Caco-2 (cell line): ENCODE data around the gene UXS1. TPM values are rescaled to one million over a fixed set of nuclear protein-coding genes. Genes with fewer than 3 reads are reported as not detected.

ENCODE experiments used
- BruUV-seq: library from RNA; stranded (reverse); fragments of 400-500 nt; replicated peaks from 2 replicates; lab custom pipeline; 2021; lab: Mats Ljungman, UMichigan
- CTCF ChIA-PET: fragments of 300-600 bp; sonication (Branson Sonifier 250); formaldehyde crosslinking; loops from one replicate; lab custom pipeline; 2022; ENCODE audit warnings: antibody characterized with exemption; lab: Charles Lee
- POLR2A ChIA-PET: fragments of 300-600 bp; sonication (Branson Sonifier 250); formaldehyde crosslinking; loops from one replicate; lab custom pipeline; 2022; ENCODE audit warnings: antibody characterized with exemption; lab: Charles Lee
- DNase-seq, 2 experiments: peaks; one replicate each; pipeline versions ENCODE4 v3.0.0 to v3.0.0-alpha.2; 2020 to 2022
- H3K27me3 ChIP-seq: replicated peaks from 2 replicates; pipeline ENCODE4 v1.6.0; 2011; ENCODE audit warnings: low read length; ENCODE audit not compliant: control insufficient read depth, insufficient read depth
- H3K36me3 ChIP-seq: 2 replicates; pipeline ENCODE4 v1.5.1; 2011; ENCODE audit warnings: low read length; ENCODE audit not compliant: control insufficient read depth, insufficient read depth
- H3K4me1 ChIP-seq: fragments of 250-450 bp; sonication (Bioruptor Pico); 2 replicates; pipeline ENCODE4 v1.5.1; 2020; ENCODE audit warnings: mild to moderate bottlenecking
- H3K4me3 ChIP-seq: 2 replicates; pipeline ENCODE4 v1.5.1; 2011; ENCODE audit warnings: low read depth, mild to moderate bottlenecking, control low read depth, low read length
- H3K9me3 ChIP-seq: fragments of 250-450 bp; sonication (Bioruptor Pico); 2 replicates; pipeline ENCODE4 v1.5.1; 2020; ENCODE audit warnings: mild to moderate bottlenecking, moderate library complexity
- H3K27ac Mint-ChIP-seq: one replicate; pipeline ENCODE4 v1.8.0; 2022; ENCODE audit warnings: mixed read lengths; ENCODE audit not compliant: unreplicated experiment
- H3K27me3 Mint-ChIP-seq: one replicate; pipeline ENCODE4 v1.8.0; 2022; ENCODE audit warnings: mixed read lengths; ENCODE audit not compliant: insufficient read depth, unreplicated experiment
- H3K36me3 Mint-ChIP-seq: one replicate; pipeline ENCODE4 v1.8.0; 2022; ENCODE audit warnings: mild to moderate bottlenecking, mixed read lengths; ENCODE audit not compliant: insufficient read depth, unreplicated experiment
- H3K4me1 Mint-ChIP-seq: one replicate; pipeline ENCODE4 v1.8.0; 2022; ENCODE audit warnings: low read depth, mixed read lengths; ENCODE audit not compliant: unreplicated experiment
- H3K4me3 Mint-ChIP-seq: one replicate; pipeline ENCODE4 v1.8.0; 2022; ENCODE audit warnings: mild to moderate bottlenecking, moderate library complexity, mixed read lengths; ENCODE audit not compliant: unreplicated experiment
- H3K9me3 Mint-ChIP-seq: one replicate; pipeline ENCODE4 v1.8.0; 2022; ENCODE audit warnings: mixed read lengths; ENCODE audit not compliant: unreplicated experiment
- intact Hi-C: fragments of 100-400 bp; cut with micrococcal nuclease; formaldehyde crosslinking; loops from one replicate; pipeline ENCODE4 v1.10.0; 2022; ENCODE audit not compliant: unreplicated experiment
- total RNA-seq: library from RNA; stranded (reverse); gene quantifications from 2 replicates; pipeline ENCODE4 v1.2.3, GENCODE V29; 2022
- TF ChIP-seq, protein P1 (sequence below), 2 experiments: fragments of 200-600 bp in 1 of 2; IDR thresholded peaks; 1 replicate in 1 of 2; 2 replicates in 1 of 2; pipeline versions ENCODE4 v1.5.1 to v1.8.0; 2011 to 2022; ENCODE audit warnings: antibody characterized with exemption in 1 of 2, control low read depth in 1 of 2, inconsistent platforms in 1 of 2, low read depth in 1 of 2, low read length in 1 of 2, mild to moderate bottlenecking in 1 of 2, moderate library complexity in 1 of 2; ENCODE audit not compliant: insufficient read depth in 1 of 2, severe bottlenecking in 1 of 2, unreplicated experiment in 1 of 2

The UXS1 gene
- total RNA-seq, 1 experiment from 2014 or later, result 72.7 TPM

- Mint-ChIP-seq H3K27me3 (no peaks in the 10 kb centered on the region), H3K4me1 (peaks cover 43% of the 10 kb centered on the region), H3K36me3 (peaks cover 25% of the 10 kb centered on the region), H3K27ac (no peak overlapping the region), H3K4me3 (no peak overlapping the region), H3K9me3 (no peaks in the 10 kb centered on the region)
- no peaks in the 10 kb centered on the region for H3K27me3 ChIP-seq
- TF ChIP-seq, protein P1, sequence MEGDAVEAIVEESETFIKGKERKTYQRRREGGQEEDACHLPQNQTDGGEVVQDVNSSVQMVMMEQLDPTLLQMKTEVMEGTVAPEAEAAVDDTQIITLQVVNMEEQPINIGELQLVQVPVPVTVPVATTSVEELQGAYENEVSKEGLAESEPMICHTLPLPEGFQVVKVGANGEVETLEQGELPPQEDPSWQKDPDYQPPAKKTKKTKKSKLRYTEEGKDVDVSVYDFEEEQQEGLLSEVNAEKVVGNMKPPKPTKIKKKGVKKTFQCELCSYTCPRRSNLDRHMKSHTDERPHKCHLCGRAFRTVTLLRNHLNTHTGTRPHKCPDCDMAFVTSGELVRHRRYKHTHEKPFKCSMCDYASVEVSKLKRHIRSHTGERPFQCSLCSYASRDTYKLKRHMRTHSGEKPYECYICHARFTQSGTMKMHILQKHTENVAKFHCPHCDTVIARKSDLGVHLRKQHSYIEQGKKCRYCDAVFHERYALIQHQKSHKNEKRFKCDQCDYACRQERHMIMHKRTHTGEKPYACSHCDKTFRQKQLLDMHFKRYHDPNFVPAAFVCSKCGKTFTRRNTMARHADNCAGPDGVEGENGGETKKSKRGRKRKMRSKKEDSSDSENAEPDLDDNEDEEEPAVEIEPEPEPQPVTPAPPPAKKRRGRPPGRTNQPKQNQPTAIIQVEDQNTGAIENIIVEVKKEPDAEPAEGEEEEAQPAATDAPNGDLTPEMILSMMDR (IDR thresholded peaks at IDR 0.05; ENCODE audit: insufficient read depth in 1 of 2, low read depth in 1 of 2, low read length in 1 of 2, severe bottlenecking in 1 of 2, unreplicated experiment in 1 of 2), result peak in 1 of 2 experiments; percentile 14
- no peaks in the 10 kb centered on the region for H3K9me3 ChIP-seq
- no peak overlapping the region for H3K4me3 ChIP-seq
- H3K36me3 ChIP-seq, result peaks cover 3% of the 10 kb centered on the region
- CTCF ChIA-PET, result interaction anchor here (1.0 to 1.1 kb wide), 2 partner anchors 28 to 61 kb away, joined by 3 to 5 read pairs; no protein-coding TSS in a partner anchor
- H3K4me1 ChIP-seq, result peaks cover 60% of the 10 kb centered on the region
- POLR2A ChIA-PET, result no interaction called here
- peak in 1 of 2 experiments; percentile 21 for DNase-seq
- intact Hi-C loops, result no loop called here
- no TSS peak for BruUV-seq
These were observed 29.1 kb downstream of the UXS1 start for GRCh38 chr2:106165029-106165428.

GRCh38 chr2:106163948-106164545 is 30.1 kb downstream of the UXS1 start:
- Histone ChIP-seq H3K27me3 (no peaks in the 10 kb centered on the region), H3K4me1 (peaks cover 60% of the 10 kb centered on the region), H3K36me3 (peaks cover 5% of the 10 kb centered on the region), H3K9me3 (no peaks in the 10 kb centered on the region), H3K4me3 (no peak overlapping the region)
- Mint-ChIP-seq H3K4me3 (no peak overlapping the region), H3K36me3 (peaks cover 28% of the 10 kb centered on the region), H3K4me1 (peaks cover 46% of the 10 kb centered on the region), H3K27me3 (no peaks in the 10 kb centered on the region), H3K9me3 (no peaks in the 10 kb centered on the region), H3K27ac (peak overlapping the region; percentile 24)
- CTCF ChIA-PET, result no interaction called here
- BruUV-seq, result no TSS peak
- peak; percentile 27 to 53 for DNase-seq
- TF ChIP-seq, protein P1 (IDR thresholded peaks at IDR 0.05; ENCODE audit: insufficient read depth in 1 of 2, low read depth in 1 of 2, low read length in 1 of 2, severe bottlenecking in 1 of 2, unreplicated experiment in 1 of 2), result no peak
- POLR2A ChIA-PET, result no interaction called here
- intact Hi-C loops, result loop anchor here (2.0 to 5.0 kb wide), 2 partner anchors 37 to 59 kb away; no protein-coding TSS in a partner anchor

GRCh38 chr2:106161938-106162820 is 31.9 kb downstream of the UXS1 start:
- H3K36me3 ChIP-seq, result peaks cover 7% of the 10 kb centered on the region
- CTCF ChIA-PET, result interaction anchor here (0.6 kb wide), 1 partner anchor 9 kb away, joined by 3 read pairs; no protein-coding TSS in a partner anchor
- H3K4me3 ChIP-seq, result no peak overlapping the region
- POLR2A ChIA-PET, result interaction anchor here (1.8 kb wide), 1 partner anchor 31 kb away, joined by 5 read pairs; no protein-coding TSS in a partner anchor
- H3K27ac Mint-ChIP-seq, result peak overlapping the region; percentile 91
- H3K27me3 Mint-ChIP-seq, result no peaks in the 10 kb centered on the region
- peaks cover 46% of the 10 kb centered on the region for H3K4me1 Mint-ChIP-seq
- H3K9me3 ChIP-seq, result no peaks in the 10 kb centered on the region
- TF ChIP-seq, protein P1 (IDR thresholded peaks at IDR 0.05; ENCODE audit: insufficient read depth in 1 of 2, low read depth in 1 of 2, low read length in 1 of 2, severe bottlenecking in 1 of 2, unreplicated experiment in 1 of 2), result no peak
- intact Hi-C loops, result loop anchor here (1.0 to 5.0 kb wide), 4 partner anchors 18 to 57 kb away; no protein-coding TSS in a partner anchor
- TSS peak; percentile 49 for BruUV-seq
- no peaks in the 10 kb centered on the region for H3K27me3 ChIP-seq
- no peaks in the 10 kb centered on the region for H3K9me3 Mint-ChIP-seq
- H3K4me1 ChIP-seq, result peaks cover 60% of the 10 kb centered on the region
- peaks cover 45% of the 10 kb centered on the region for H3K36me3 Mint-ChIP-seq
- DNase-seq, result peak; percentile 88 to 94
- peak overlapping the region; percentile 53 for H3K4me3 Mint-ChIP-seq
